VCaP (cell line): ENCODE data around the gene VIL1.

Experiments used
- H3K27ac ChIP-seq: fragments of 450-650 bp; 2 replicates; pipeline ENCODE4 v1.5.1; 2017
- TF ChIP-seq, protein P1 (sequence below): fragments of 450-650 bp; conservative IDR thresholded peaks from 2 replicates; pipeline ENCODE4 v1.5.1; 2017; ENCODE audit warnings: mild to moderate bottlenecking, moderate library complexity

Gene VIL1

DNA sequence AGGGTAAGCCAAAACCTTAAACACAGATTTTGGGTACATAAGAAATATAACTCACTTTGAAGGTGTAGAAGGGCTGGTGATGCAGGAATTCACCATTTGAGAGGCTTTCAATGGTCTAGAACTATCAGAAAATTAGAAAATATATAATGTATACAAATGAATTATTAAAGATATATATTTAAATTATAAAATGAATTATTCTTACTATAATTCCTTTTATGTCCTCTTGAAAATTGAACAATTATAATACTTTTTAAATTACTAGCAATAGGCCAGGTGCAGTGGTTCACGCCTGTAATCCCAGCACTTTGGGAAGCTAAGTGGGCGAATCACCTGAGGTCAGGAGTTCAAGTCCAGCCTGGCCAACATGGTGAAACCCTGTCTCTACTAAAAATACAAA lies 60.7 kb downstream of the VIL1 start:
- peak overlapping the region; percentile 3; the same call in 1 of the 2 replicates for H3K27ac ChIP-seq
- TF ChIP-seq, protein P1, sequence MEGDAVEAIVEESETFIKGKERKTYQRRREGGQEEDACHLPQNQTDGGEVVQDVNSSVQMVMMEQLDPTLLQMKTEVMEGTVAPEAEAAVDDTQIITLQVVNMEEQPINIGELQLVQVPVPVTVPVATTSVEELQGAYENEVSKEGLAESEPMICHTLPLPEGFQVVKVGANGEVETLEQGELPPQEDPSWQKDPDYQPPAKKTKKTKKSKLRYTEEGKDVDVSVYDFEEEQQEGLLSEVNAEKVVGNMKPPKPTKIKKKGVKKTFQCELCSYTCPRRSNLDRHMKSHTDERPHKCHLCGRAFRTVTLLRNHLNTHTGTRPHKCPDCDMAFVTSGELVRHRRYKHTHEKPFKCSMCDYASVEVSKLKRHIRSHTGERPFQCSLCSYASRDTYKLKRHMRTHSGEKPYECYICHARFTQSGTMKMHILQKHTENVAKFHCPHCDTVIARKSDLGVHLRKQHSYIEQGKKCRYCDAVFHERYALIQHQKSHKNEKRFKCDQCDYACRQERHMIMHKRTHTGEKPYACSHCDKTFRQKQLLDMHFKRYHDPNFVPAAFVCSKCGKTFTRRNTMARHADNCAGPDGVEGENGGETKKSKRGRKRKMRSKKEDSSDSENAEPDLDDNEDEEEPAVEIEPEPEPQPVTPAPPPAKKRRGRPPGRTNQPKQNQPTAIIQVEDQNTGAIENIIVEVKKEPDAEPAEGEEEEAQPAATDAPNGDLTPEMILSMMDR = no peak

DNA sequence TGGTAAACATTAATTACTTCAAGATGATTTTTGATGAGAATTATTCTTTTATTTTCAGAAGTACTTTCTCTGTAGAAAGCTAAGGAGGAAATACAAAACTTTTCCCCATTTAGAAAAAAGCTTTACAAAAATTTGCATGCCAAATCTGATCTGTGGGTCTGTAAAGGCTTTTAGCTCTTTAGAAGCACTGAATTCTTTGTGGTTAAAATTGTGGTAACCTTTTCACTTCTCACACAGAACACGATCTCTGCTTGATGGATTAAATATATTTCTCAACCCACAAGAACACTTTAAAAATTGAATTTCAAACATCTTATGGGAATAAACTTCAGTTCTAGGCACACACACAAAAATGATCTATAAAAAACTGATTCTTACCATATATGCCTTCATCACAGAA lies 63.7 kb downstream of the VIL1 start:
- no peak overlapping the region for H3K27ac ChIP-seq
- TF ChIP-seq, protein P1 = no peak

DNA sequence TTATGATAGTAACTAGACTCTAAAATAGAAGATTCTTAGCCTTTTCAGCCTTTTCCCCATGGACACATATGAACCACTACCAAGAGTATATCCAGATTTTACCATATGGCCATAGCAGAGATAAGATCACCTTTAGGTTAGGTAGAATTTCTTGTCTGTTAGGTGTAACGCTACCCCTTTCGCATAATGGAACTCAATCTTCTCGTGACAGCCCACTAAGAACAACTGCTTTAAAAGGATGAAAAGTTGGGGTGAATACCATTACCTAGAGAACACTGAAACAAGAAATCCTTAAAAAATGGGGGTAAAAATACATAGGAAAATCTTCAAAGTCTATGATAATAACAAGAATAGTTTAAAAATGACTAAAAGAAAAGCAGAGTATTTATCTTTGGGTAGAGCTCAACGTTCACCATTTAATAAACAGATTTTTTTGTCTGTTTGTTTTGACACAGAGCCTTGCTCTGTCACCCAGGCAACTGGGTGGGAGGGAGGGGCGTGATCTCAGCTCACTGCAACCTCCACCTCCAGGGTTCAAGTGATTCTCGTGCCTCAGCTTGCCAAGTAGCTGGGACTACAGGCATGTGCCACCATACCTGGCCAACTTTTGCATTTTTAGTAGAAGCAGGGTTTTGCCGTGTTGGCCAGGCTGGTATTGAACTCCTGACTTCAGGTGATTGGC lies 67.2 kb downstream of the VIL1 start:
- TF ChIP-seq, protein P1 = no peak
- H3K27ac ChIP-seq = no peak overlapping the region

DNA sequence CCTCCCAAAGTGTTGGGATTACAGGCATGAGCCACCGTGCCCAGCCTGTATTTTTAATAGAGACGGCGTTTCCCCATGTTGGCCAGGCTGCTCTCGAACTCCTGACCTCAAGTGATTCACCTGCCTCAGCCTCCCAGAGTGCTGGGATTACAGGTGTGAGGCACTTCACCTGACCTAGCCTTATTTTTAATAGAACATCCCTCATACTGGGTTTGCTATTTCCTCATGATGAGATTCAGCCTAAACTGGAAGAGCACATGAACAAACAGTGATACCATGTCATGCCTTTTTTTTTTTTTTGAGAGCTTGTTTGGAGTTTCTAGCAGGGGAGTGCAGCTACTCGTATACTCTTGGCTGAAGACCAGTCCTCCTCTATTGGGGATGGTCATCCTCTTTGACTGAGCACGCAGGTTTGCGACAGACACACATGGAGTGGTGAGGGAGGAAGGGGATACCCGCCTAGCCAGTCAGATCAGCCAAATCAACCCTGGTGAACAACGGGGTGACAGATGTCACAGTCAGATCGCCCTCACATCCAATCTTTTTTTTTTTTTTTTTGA lies 81.7 kb downstream of the VIL1 start:
- H3K27ac ChIP-seq = no peak overlapping the region
- TF ChIP-seq, protein P1 = no peak

DNA sequence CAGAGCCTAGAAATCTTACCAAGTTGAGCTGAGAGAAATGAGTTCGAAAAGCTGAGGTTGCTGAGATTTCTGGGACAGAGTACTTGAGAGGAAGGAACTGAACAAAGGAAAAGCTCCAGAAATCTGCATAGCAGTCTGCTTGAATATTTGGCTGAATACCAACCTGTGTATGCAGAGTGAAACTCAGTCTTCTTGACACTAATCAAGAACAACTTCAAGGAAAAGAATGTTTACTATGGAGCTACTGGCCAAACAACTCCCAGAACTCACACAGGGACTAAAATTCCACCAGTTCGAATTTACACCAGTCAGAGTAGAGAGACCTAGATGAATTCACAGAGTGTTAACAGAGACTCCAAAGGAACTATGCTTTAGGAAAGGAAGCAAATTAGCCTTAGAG lies 82.7 kb downstream of the VIL1 start:
- H3K27ac ChIP-seq = peak overlapping the region; percentile 15

More for the DNA sequence above, 82.7 kb downstream of the VIL1 start:
- TF ChIP-seq, protein P1 = no peak
